K562 (cell line): ENCODE measurements around the gene ZNF594. TPM values are rescaled to one million over a fixed set of nuclear protein-coding genes. Genes with fewer than 3 reads are reported as not detected.

ENCODE experiments used
- ATAC-seq: fragments of 200-7000 bp; cut with Tn5 transposase; 3 replicates; pipeline ENCODE4 v1.9.1; 2020; ENCODE audit warnings: moderate library complexity
- BruUV-seq: library from RNA; stranded (reverse); fragments of 400-500 nt; replicated peaks from 2 replicates; lab custom pipeline; 2021; lab: Mats Ljungman, UMichigan
- CTCF ChIA-PET: fragments of 300-600 bp; formaldehyde crosslinking; extraction: SDS; loops from one replicate; lab custom pipeline; 2021; ENCODE audit warnings: low intra/inter-chr PET ratio; lab: Yijun Ruan, JAX
- POLR2A ChIA-PET: fragments of 300-600, 350-650 bp; sonication (Branson Sonifier 250); formaldehyde crosslinking; extraction: SDS; loops from one replicate; lab custom pipeline; 2021; ENCODE audit warnings: antibody characterized with exemption, inconsistent platforms; lab: Yijun Ruan, JAX
- DNase-seq, 4 experiments: peaks; one replicate each; pipeline versions ENCODE4 v3.0.0 to v3.0.0-alpha.2; 2011 to 2018; ENCODE audit warnings: low spot score in 3 of 4, mixed read lengths in 3 of 4; ENCODE audit errors: extremely low read depth in 1 of 4
- FAIRE-seq: peaks from 2 replicates; lab custom pipeline; 2011; peaks lifted over from hg19 to GRCh38; lab: Jason Lieb, UNC
- H2AFZ ChIP-seq: 2 replicates; pipeline ENCODE4 v1.6.0; 2011; ENCODE audit warnings: low read depth, low read length, control low read depth, inconsistent platforms
- H3K27ac ChIP-seq: fragments of 200-600 bp; 3 replicates; pipeline ENCODE4 v1.8.0; 2011; ENCODE audit warnings: low read depth, mild to moderate bottlenecking, control low read depth, inconsistent platforms, low read length, moderate library complexity, mixed read lengths; ENCODE audit errors: extremely low read depth
- H3K27me3 ChIP-seq, 2 experiments: fragments of 300-600 bp in 1 of 2; 2 replicates in 1 of 2; 3 replicates in 1 of 2; pipeline versions ENCODE4 v1.6.0 to v1.8.0; 2011; ENCODE audit warnings: inconsistent platforms in 2 of 2, low read length in 2 of 2, mild to moderate bottlenecking in 1 of 2, mixed read lengths in 1 of 2, moderate library complexity in 1 of 2; ENCODE audit not compliant: control insufficient read depth in 2 of 2, insufficient read depth in 2 of 2
- H3K36me3 ChIP-seq: fragments of 300-600 bp; 3 replicates; pipeline ENCODE4 v1.8.0; 2011; ENCODE audit warnings: mild to moderate bottlenecking, low read length, inconsistent platforms; ENCODE audit not compliant: control insufficient read depth, insufficient read depth
- H3K4me1 ChIP-seq, 2 experiments: fragments of 200-600 bp in 1 of 2; replicated peaks in 1 of 2; 2 replicates in 1 of 2; 3 replicates in 1 of 2; pipeline versions ENCODE4 v1.5.1 to v1.8.0; 2011; ENCODE audit warnings: inconsistent platforms in 2 of 2, low read length in 2 of 2, mild to moderate bottlenecking in 1 of 2, mixed read lengths in 1 of 2, moderate library complexity in 1 of 2; ENCODE audit not compliant: control insufficient read depth in 2 of 2, insufficient read depth in 2 of 2
- H3K4me2 ChIP-seq: 2 replicates; pipeline ENCODE4 v1.6.1; 2011; ENCODE audit warnings: low read length, control low read depth, inconsistent platforms, mixed read lengths; ENCODE audit not compliant: insufficient read depth
- H3K4me3 ChIP-seq: fragments of 200-600 bp; sonication (generic), shearing (Covaris generic); 2 replicates; pipeline ENCODE4 v1.5.1; 2016; ENCODE audit warnings: control low read depth, inconsistent platforms
- H3K79me2 ChIP-seq: fragments of 200-600 bp; 3 replicates; pipeline ENCODE4 v1.8.0; 2011; ENCODE audit warnings: low read length, inconsistent platforms; ENCODE audit not compliant: control insufficient read depth, insufficient read depth
- H3K9ac ChIP-seq, 2 experiments: 2 replicates each; pipeline versions ENCODE4 v1.6.0 to v1.6.1; 2011; ENCODE audit warnings: low read depth in 2 of 2, low read length in 2 of 2, control low read depth in 1 of 2, inconsistent platforms in 1 of 2, mild to moderate bottlenecking in 1 of 2, mixed read lengths in 1 of 2; ENCODE audit not compliant: insufficient read depth in 1 of 2
- H3K9me1 ChIP-seq: one replicate; pipeline ENCODE4 v1.6.0; 2011; ENCODE audit warnings: inconsistent platforms, mild to moderate bottlenecking, low read length, moderate library complexity; ENCODE audit not compliant: control insufficient read depth, insufficient read depth
- H3K9me3 ChIP-seq: replicated peaks from 2 replicates; pipeline ENCODE4 v1.5.1; 2011; ENCODE audit warnings: low read depth, low read length, inconsistent platforms; ENCODE audit not compliant: control insufficient read depth, insufficient read depth
- H4K20me1 ChIP-seq: replicated peaks from 2 replicates; pipeline ENCODE4 v1.6.1; 2011; ENCODE audit warnings: low read length, inconsistent platforms, mixed read lengths; ENCODE audit not compliant: control insufficient read depth, insufficient read depth
- CEBPG ChIP-seq, 3 experiments: fragments of 200-800 bp in 1 of 3; sonication (Bioruptor generic) in 1 of 3; sonication (generic) in 1 of 3; formaldehyde crosslinking in 1 of 3; IDR thresholded peaks in 2 of 3; conservative IDR thresholded peaks in 1 of 3; 2 replicates each; pipeline versions ENCODE4 v1.6.1 to v1.8.0; 2016 to 2022; ENCODE audit warnings: missing compliant biosample characterization in 2 of 3, missing genetic modification characterization in 2 of 3, mild to moderate bottlenecking in 1 of 3, missing genetic modification reagents in 1 of 3
- REST ChIP-seq, 2 experiments: fragments of 450-650 bp; formaldehyde crosslinking in 1 of 2; IDR thresholded peaks; 2 replicates each; pipeline versions ENCODE4 v1.4.0 to v1.6.1; 2014 to 2020; ENCODE audit warnings: mild to moderate bottlenecking in 2 of 2, borderline replicate concordance in 1 of 2, low read depth in 1 of 2
- SAFB ChIP-seq: fragments of 200-400 bp; formaldehyde crosslinking; IDR thresholded peaks from 2 replicates; pipeline ENCODE4 v1.6.1; 2017; ENCODE audit warnings: low read depth, low read length, borderline replicate concordance
- WGBS: fragments of 100-300 bp; shearing (Covaris generic); methylation state at CpG from one replicate; pipeline ENCODE4 v1.1.6; 2016; ENCODE audit warnings: low coverage, mixed read lengths; ENCODE audit not compliant: insufficient coverage; ENCODE audit errors: missing lambda C conversion rate; 5-methylcytosine and 5-hydroxymethylcytosine counted together
- in situ Hi-C: fragments of 300-500 bp; cut with MboI; formaldehyde crosslinking; loops from 4 replicates; pipeline ENCODE4 v1.15.0; 2018; ENCODE audit warnings: inconsistent platforms, mixed read lengths
- intact Hi-C: fragments of 100-400 bp; cut with micrococcal nuclease; formaldehyde crosslinking; loops from 2 replicates; pipeline ENCODE4 v1.14.2; 2022
- polyA plus RNA-seq, 8 experiments: library from polyadenylated mRNA; depleted of rRNA in 4 of 8; stranded (reverse) in 5 of 8; unstranded in 3 of 8; fragments of >200 nt; fragmentation: Nextera tagmentation in 2 of 8; fragmentation: Illumina TruSeq in 1 of 8; extraction: Ambion mirVana in 2 of 8; extraction: Trizol in 1 of 8; gene quantifications; 2 replicates each; pipeline versions ENCODE4 v1.2.1 to v1.2.3, GENCODE V29; 2011 to 2014; ENCODE audit warnings: inconsistent platforms in 1 of 8, missing spikeins in 1 of 8
- total RNA-seq, 7 experiments: library from RNA; depleted of rRNA in 6 of 7; stranded (reverse); fragments of >200 nt in 6 of 7; fragmentation: Illumina TruSeq in 2 of 7; extraction: Trizol in 2 of 7; gene quantifications; 2 replicates each; pipeline versions ENCODE4 v1.2.1 to v1.2.3, GENCODE V29; 2011 to 2021; ENCODE audit warnings: low replicate concordance in 1 of 7

Gene ZNF594
- total and polyA plus RNA-seq, 9 of the 15 experiments (the other 6 are each of a cell fraction or from before 2014, with no cell fraction given): 0.24 to 4.7 (median 2.6) TPM

GRCh38 chr17:5210614-5211252 lies 19.1 kb upstream of the ZNF594 start:
- CTCF ChIA-PET: no interaction called here
- in situ Hi-C loops (no loop called here), intact Hi-C loops (no loop called here)
- Histone ChIP-seq H3K4me2 (no peak overlapping the region), H3K9ac (no peak overlapping the region), H3K27ac (no peak overlapping the region), H3K4me1 (no peaks in the 10 kb centered on the region), H3K79me2 (no peaks in the 10 kb centered on the region), H4K20me1 (no peaks in the 10 kb centered on the region), H3K36me3 (no peaks in the 10 kb centered on the region), H3K4me3 (no peak overlapping the region), H3K9me3 (no peaks in the 10 kb centered on the region), H3K27me3 (peaks cover 2 to 29% of the 10 kb centered on the region in 2 experiments; a peak in 3 of 5 replicates), H2AFZ (no peak overlapping the region), H3K9me1 (no peaks in the 10 kb centered on the region)
- TF ChIP-seq REST (IDR thresholded peaks at IDR 0.05; ENCODE audit: borderline replicate concordance) (no peak), REST (CRISPR knock-in tag; IDR thresholded peaks at IDR 0.05; ENCODE audit: low read depth) (no peak), CEBPG (CRISPR knock-in tag; IDR thresholded peaks at IDR 0.05) (no peak), CEBPG (tag; conservative IDR thresholded peaks at IDR 0.05 in 1 of 2, IDR thresholded peaks at IDR 0.05 in 1 of 2) (no peak), SAFB (no peak)
- no peak for ATAC-seq
- FAIRE-seq: no peak
- 8% methylated on average over 8 of the region's 8 CpGs for WGBS
- POLR2A ChIA-PET: no interaction called here
- no TSS peak for BruUV-seq
- no peak for DNase-seq
